ENCODE measurements around the gene STPG2.

Gene STPG2

DNA sequence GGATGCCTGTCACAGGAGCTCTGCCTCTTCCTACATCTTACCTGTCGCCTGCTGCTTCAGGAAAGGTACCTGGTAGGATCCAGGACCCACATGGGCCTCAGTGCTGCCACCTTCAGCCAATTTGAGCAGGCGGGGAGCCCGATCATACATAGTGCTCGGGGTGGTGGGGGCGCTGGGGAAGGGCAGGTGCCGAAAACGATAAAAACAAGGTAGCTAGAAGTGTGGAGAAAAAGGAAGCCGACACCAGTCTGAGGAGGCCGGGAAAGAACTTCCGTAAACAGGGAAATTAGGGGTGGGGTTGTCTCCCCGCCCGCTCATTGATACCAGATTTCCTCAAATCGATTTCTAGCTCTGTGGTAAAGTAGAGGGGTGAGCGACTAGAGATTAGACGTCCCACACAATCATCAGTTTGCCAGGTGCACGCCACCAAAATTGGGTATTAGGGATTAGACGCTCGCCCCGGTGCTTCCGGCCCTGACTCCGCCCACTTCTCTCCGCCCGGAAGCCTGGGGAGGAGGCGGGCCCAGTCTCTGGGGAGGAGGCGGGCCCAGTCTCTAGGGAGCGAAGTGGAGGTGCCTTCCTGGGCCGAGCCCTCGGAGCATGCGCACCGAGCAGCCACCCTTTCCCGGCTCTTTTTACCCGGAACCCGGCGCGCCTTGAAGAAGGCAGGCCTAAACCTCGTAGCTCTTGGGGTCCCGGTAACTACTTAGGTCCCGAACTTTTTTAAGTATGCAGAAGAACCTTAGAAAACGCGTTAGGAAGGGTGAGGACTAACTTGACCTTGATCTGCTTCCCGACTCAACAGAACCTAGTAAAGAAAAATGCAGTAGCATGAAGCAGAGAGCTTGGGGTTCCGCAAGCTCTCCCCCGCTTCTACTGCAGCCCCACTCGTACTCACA, at the start of gene STPG2:
STPG2 (minus strand) TSS at position 476 of the 899 bp plus-strand sequence.
- peak; percentile 93 for DNase-seq

DNA sequence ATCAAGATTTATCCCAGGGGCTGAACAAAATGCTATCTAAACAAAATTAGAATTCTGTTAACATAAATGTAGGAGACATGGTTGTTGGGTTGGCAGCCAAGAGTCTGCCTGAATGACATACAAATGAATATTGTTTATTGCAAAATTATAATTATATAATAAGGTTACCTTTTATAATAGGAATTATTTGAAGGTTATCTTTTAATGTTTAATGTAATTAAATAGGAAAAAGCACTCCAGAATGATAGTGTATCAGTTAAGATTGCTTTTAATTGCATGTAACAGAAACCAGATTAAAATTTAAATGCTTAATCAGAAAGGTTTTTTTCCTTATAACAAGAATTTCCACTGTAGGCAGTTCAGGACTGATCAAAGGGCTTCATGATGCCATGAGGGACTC, 42.0 kb upstream of the STPG2 start:
- DNase-seq = no peak

DNA sequence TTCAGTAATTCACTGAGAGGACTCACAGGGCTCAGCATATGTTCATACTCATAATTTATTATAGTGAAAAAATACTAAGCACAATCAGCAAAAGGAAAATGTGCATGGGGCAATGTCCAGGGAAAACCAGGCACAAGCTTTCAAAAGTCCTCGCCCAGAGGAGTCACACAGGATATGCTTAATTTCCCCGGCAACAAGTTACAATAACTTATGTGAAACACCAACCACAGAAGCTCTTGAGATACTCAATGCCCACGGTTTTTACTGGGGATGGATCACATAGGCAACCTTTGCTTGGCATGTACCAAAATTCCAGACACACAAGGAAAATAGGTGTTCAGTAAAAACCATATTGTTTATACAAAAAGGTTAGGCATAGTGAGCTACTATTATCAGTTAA, 38.5 kb upstream of the STPG2 start:
- no peak for DNase-seq

DNA sequence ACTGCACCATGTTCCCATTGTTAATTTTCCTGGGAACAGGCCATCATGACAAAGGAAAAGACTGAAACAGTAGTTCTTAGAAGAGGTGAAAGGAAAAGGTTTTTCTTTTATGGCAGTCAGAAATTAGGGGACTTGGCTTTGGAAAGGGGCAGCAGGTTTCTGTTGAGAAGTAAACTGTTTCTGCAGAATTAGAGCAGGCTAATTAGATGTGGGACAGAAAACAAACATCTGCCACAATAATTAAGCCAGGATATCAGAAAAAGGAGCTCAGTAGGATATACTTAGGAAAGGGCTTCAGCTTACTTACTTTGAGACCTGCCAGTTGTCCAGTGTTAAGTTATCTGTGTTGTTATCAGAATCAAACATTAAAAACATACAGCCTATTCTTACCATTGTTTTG, 36.7 kb upstream of the STPG2 start:
- no peak for DNase-seq

DNA sequence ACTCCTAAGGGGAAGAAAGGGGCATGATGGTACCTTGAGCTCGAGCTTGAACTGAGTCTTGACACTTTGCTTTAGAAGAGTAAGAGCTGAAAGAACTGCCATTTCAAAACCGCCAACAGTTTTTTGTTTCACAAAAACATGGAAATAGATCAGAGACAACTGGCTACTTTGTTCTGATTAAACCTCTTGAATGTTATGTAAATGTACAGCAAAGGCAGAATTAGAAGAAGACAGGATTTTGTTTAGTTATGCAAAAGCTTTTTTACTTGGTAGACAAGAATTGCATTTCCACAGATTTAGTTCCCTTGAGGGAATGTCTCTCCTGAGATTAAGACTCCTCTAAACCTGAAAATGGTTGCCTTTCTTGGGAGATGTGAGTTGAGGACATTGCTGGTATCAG, 33.3 kb upstream of the STPG2 start:
- DNase-seq = no peak

DNA sequence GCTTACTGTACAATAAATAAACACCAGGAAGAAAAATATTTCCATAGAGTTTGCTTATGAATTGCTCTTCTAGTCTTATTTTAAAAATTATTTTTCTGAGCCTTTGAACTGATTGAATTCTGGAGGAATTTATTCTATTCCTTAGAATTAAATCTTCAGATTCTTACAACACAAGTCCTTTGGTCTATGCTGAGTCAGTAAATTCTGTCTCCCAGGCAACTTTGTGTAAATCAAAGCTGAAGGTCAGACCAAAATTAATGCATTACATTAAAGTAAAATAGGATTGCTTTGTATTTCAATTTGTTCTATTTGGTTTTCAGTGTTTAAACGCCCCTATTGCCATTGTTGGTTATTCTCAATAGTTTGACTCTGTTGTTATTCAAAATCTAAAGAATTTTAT, 26.8 kb upstream of the STPG2 start:
- DNase-seq = no peak

DNA sequence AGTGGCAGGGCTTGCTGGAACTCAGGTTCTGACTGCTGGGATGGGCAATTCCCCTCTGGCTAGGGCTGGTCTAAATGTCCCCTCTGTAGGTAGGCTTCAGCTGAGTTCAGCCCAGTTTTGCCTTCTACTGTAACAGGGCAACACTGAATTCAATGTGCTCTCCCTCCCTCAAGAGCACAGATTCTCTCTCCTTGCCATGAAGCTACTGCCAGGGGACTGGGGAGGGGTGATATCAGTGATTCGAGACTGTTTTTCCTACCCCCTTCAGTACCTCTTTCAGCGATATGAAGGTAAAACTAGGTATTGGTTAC, 23.4 kb upstream of the STPG2 start:
- no peak for DNase-seq

DNA sequence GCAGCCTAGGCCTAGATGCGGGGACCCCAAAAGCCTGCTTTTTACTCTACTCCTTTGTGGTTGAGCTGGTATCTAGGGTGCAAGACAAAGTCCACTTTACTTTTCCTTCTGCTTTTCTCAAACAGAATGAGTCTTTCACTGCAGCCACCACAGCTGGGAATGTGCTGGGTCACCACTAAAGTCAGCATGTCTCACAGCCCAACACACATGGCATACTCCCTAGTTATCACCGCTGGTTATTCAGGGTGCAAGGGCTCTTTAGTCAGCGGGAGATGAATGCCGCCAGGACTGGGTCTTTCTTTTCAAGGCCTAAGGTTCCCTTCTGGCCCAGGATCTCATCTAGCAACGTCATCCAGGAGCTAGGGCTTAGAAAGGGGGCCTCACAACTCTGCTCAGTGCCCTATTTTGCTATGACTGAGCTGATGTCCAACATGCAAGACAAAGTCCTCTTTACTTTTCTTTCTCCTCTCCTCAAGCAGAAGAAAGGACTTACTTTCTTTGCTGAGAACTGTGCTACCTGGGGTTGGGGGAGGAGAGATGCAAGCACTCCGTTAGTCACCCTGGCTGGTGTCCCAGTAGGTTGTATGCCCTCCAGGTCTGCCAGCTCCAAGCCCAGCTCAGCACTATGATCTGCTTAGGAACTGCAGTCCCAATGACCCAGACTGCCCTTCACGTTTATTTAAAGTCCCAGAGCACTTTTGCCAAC, 22.9 kb upstream of the STPG2 start:
- DNase-seq = no peak

- DNase-seq = no peak
These were observed 19.4 kb upstream of the STPG2 start for GRCh38 chr4:98162696-98163095.

- no peak for DNase-seq
These were observed 8.1 kb upstream of the STPG2 start for GRCh38 chr4:98151145-98151924.

- DNase-seq = no peak
These were observed 7.0 kb upstream of the STPG2 start for GRCh38 chr4:98150092-98150761.

DNA sequence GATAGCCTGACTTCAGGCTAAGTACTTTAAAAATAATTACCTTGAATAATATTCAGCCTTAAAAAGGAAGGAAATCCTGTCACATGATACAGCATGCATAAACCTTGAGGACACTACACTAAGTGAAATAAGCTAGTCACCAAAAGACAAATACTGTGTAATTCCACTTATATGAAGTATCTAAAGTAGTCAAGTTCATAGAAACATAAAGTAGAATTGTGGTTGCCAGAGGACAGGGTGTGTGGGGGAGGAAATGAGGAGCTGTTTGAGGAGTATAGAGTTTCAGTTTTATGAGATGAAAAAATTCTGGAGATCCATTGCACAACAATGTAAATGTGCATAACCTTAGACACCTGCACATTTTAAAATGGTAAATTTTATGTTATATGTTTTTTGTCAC, 5.6 kb upstream of the STPG2 start:
- no peak for DNase-seq

GRCh38 chr4:98126141-98126540, 17.1 kb downstream of the STPG2 start:
- DNase-seq = no peak

DNA sequence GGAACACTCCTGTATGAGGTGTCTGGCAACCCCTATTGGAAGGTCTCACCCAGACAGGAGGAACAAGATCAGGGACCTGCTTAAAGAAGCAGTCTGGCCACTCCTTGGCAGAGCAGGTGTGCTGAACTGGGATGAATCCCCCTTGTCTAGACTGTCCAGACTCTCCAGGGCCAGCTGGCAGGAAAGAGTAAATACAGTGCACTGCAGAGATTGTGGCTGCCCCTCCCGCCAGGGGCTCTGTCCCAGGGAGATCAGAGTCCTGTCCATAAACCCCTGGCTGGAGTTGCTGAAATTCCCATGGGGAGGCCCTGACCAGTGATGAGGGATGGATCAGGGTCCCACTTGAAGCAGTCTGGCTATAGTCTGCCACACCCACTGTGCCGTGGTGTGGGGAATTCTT, 17.7 kb downstream of the STPG2 start:
- DNase-seq = no peak

GRCh38 chr4:98117363-98117762, 25.9 kb downstream of the STPG2 start:
- DNase-seq = no peak

DNA sequence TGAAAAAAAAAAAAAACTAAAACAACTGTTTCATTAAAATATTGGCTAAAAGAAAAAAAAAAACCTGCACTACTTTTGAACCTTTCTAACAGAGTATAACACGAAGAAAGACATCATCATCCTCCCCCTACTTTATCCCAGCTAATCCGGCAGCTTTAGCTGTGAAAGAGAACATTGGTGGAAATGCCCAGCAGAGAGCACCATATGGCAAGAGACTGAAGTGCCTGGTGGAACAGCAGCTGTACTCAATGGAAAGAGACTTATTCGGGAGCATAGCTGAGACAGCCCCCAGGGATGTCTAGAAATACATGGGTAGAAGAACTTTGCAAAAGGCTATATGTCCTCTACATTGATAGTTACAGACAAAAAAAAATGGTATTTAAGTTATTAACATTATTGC, 30.3 kb downstream of the STPG2 start:
- DNase-seq = no peak

DNA sequence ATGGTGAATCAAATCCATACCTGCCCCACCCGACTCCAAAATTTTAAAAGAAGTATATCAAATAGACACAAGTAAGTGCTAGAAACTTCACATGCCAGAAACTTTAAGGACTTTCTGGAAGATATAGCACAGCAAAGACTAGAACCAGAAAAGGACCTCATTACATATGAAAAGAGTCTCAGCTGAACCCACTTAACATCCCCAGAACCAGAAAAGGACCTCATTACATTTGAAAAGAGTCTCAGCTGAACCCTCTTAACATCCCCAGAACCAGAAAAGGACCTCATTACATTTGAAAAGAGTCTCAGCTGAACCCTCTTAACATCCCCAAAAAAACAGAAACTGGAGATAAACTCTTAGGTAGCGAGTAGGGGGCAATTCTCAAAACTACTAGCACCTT, 32.3 kb downstream of the STPG2 start:
- DNase-seq = no peak

GRCh38 chr4:98110214-98110613, 33.1 kb downstream of the STPG2 start:
- no peak for DNase-seq

DNA sequence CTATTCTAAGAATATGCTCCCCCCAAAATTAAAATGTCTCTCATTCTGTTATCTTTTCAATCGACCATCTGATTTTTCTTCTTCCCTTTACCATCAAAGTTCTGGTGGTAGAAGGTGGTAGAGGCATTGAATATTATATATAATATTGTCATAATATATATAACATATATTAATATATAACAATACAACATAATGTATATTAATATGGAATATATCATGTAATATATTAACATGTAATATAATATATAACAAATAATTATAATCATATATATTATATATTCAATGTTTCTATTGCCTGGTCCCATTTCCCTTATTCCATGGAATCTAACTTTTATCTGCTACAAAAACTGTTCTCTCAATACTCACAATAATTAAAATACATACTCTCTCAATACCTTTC, 40.6 kb downstream of the STPG2 start:
- no peak for DNase-seq

GRCh38 chr4:98101988-98102387, 41.3 kb downstream of the STPG2 start:
- DNase-seq = no peak

- no peak for DNase-seq
These were observed 44.5 kb downstream of the STPG2 start for GRCh38 chr4:98098764-98099163.

GRCh38 chr4:98094118-98094517, 49.2 kb downstream of the STPG2 start:
- no peak for DNase-seq

- DNase-seq = no peak
These were observed 49.6 kb downstream of the STPG2 start for GRCh38 chr4:98093662-98094061.

Measured in activated CD8-positive, alpha-beta memory T cell treated with anti-CD3 and anti-CD28 coated beads, Interleukin-2, amount 50 U/mL, for 48 hours (primary cell).